HCT116 (cell line): Measurements from ENCODE around the gene TRPT1. TPM values are rescaled to one million over a fixed set of nuclear protein-coding genes. Genes with fewer than 3 reads are reported as not detected.

ENCODE experiments used
- ATAC-seq: fragments of 200-7000 bp; cut with Tn5 transposase; 2 replicates; pipeline ENCODE4 v1.9.1; 2020; ENCODE audit warnings: mild to moderate bottlenecking, moderate library complexity
- BruUV-seq: library from RNA; stranded (reverse); fragments of 400-500 nt; replicated peaks from 2 replicates; lab custom pipeline; 2021; lab: Mats Ljungman, UMichigan
- CTCF ChIA-PET: fragments of 300-600 bp; sonication (Branson Sonifier 250); formaldehyde crosslinking; loops from one replicate; lab custom pipeline; 2021; ENCODE audit warnings: antibody characterized with exemption; lab: Charles Lee
- POLR2A ChIA-PET: fragments of 300-600, 350-600 bp; sonication (Branson Sonifier 250); formaldehyde crosslinking; loops from one replicate; lab custom pipeline; 2021; ENCODE audit warnings: antibody characterized with exemption; lab: Charles Lee
- RAD21 ChIA-PET, 2 experiments: fragments of 300-600 bp; sonication (Branson Sonifier 250); formaldehyde crosslinking; loops; one replicate each; lab custom pipeline; 2023; ENCODE audit warnings: low total read pairs in 2 of 2; ENCODE audit not compliant: uncharacterized antibody in 2 of 2, unreplicated experiment in 2 of 2, low non-redundant PET in 1 of 2; lab: Charles Lee
- DNase-seq: peaks from one replicate; pipeline ENCODE4 v3.0.0-alpha.2; 2010; ENCODE audit warnings: low read depth, low spot score
- H2AFZ ChIP-seq: fragments of 200-600 bp; shearing (Covaris generic), sonication (generic); 2 replicates; pipeline ENCODE4 v1.6.1; 2017; ENCODE audit warnings: low read depth, mixed run types, mixed read lengths, antibody characterized with exemption, low read length; ENCODE audit not compliant: poor library complexity, severe bottlenecking
- H3K27ac ChIP-seq: 2 replicates; pipeline ENCODE4 v1.5.1; 2012; ENCODE audit warnings: low read depth, low read length
- H3K27me3 ChIP-seq: fragments of 200-600 bp; sonication (generic); 2 replicates; pipeline ENCODE4 v1.6.1; 2016; ENCODE audit warnings: mixed run types, low read length, mixed read lengths; ENCODE audit not compliant: insufficient read depth
- H3K36me3 ChIP-seq, 2 experiments: fragments of 200-500 bp in 1 of 2; fragments of 200-600 bp in 1 of 2; sonication (Bioruptor generic) in 1 of 2; sonication (generic) in 1 of 2; 2 replicates each; pipeline versions ENCODE4 v1.5.1 to v1.6.1; 2014 to 2016; ENCODE audit warnings: low read length in 2 of 2, inconsistent platforms in 1 of 2, mixed read lengths in 1 of 2, mixed run types in 1 of 2; ENCODE audit not compliant: insufficient read depth in 2 of 2, control insufficient read depth in 1 of 2
- H3K4me1 ChIP-seq, 2 experiments: fragments of 200-600 bp in 1 of 2; sonication (generic) in 1 of 2; 2 replicates each; pipeline versions ENCODE4 v1.5.1 to v1.6.1; 2012 to 2017; ENCODE audit warnings: low read length in 2 of 2, inconsistent platforms in 1 of 2, mild to moderate bottlenecking in 1 of 2, mixed read lengths in 1 of 2, mixed run types in 1 of 2, moderate library complexity in 1 of 2; ENCODE audit not compliant: insufficient read depth in 2 of 2, control insufficient read depth in 1 of 2
- H3K4me2 ChIP-seq: fragments of 200-600 bp; sonication (generic); 2 replicates; pipeline ENCODE4 v1.6.1; 2017; ENCODE audit warnings: mixed run types, low read length, mixed read lengths
- H3K4me3 ChIP-seq, 2 experiments: fragments of 200-600 bp in 1 of 2; sonication (generic) in 1 of 2; replicated peaks in 1 of 2; 2 replicates each; pipeline ENCODE4 v1.5.1; 2011 to 2016; ENCODE audit warnings: low read length in 2 of 2, control low read depth in 1 of 2, low read depth in 1 of 2, mild to moderate bottlenecking in 1 of 2, mixed read lengths in 1 of 2, mixed run types in 1 of 2
- H3K79me2 ChIP-seq: fragments of 200-600 bp; sonication (generic); 2 replicates; pipeline ENCODE4 v1.6.1; 2017; ENCODE audit warnings: mild to moderate bottlenecking, mixed run types, low read length, moderate library complexity, mixed read lengths; ENCODE audit not compliant: insufficient read depth
- H3K9ac ChIP-seq: fragments of 200-600 bp; sonication (generic); 2 replicates; pipeline ENCODE4 v1.6.1; 2016; ENCODE audit warnings: low read length, mixed read lengths
- H3K9me2 ChIP-seq: fragments of 200-600 bp; sonication (generic), shearing (Covaris generic); 2 replicates; pipeline ENCODE4 v1.6.1; 2017; ENCODE audit warnings: mixed run types, mild to moderate bottlenecking, moderate library complexity; ENCODE audit not compliant: insufficient read depth
- H3K9me3 ChIP-seq, 2 experiments: fragments of 200-500 bp in 1 of 2; fragments of 200-600 bp in 1 of 2; sonication (Bioruptor generic) in 1 of 2; sonication (generic) in 1 of 2; 2 replicates each; pipeline ENCODE4 v1.6.1; 2014 to 2017; ENCODE audit warnings: low read length in 2 of 2, mixed read lengths in 2 of 2, inconsistent platforms in 1 of 2, low read depth in 1 of 2, mild to moderate bottlenecking in 1 of 2, mixed run types in 1 of 2, moderate library complexity in 1 of 2; ENCODE audit not compliant: control insufficient read depth in 1 of 2, insufficient read depth in 1 of 2
- H4K20me1 ChIP-seq: fragments of 200-600 bp; sonication (generic), shearing (Covaris generic); 2 replicates; pipeline ENCODE4 v1.6.1; 2017; ENCODE audit warnings: mixed run types, mild to moderate bottlenecking, moderate library complexity; ENCODE audit not compliant: insufficient read depth
- CBX3 ChIP-seq: IDR thresholded peaks from 2 replicates; pipeline ENCODE4 v1.6.1; 2012; ENCODE audit warnings: low read depth
- CTCF ChIP-seq, 3 experiments: fragments of 200-600 bp in 1 of 3; sonication (generic) in 1 of 3; IDR thresholded peaks in 2 of 3; conservative IDR thresholded peaks in 1 of 3; 2 replicates each; pipeline ENCODE4 v1.5.1; 2012 to 2017; ENCODE audit warnings: low read depth in 2 of 3, low read length in 2 of 3, antibody characterized with exemption in 1 of 3, borderline replicate concordance in 1 of 3, control low read depth in 1 of 3, mild to moderate bottlenecking in 1 of 3, mixed read lengths in 1 of 3, mixed run types in 1 of 3, moderate library complexity in 1 of 3; ENCODE audit not compliant: insufficient read depth in 1 of 3
- EGR1 ChIP-seq: IDR thresholded peaks from 2 replicates; pipeline ENCODE4 v1.6.1; 2012; ENCODE audit warnings: low read depth
- EZH2 ChIP-seq: fragments of 200-600 bp; sonication (generic); IDR thresholded peaks from 2 replicates; pipeline ENCODE4 v1.6.1; 2017; ENCODE audit warnings: antibody characterized with exemption, mixed run types
- MAX ChIP-seq: IDR thresholded peaks from 2 replicates; pipeline ENCODE4 v1.6.1; 2012
- POLR2AphosphoS5 ChIP-seq: IDR thresholded peaks from 2 replicates; pipeline ENCODE4 v1.6.1; 2011; ENCODE audit warnings: mild to moderate bottlenecking, low read depth, low read length, moderate library complexity
- RAD21 ChIP-seq: IDR thresholded peaks from 2 replicates; pipeline ENCODE4 v1.6.1; 2012; ENCODE audit warnings: low read depth, mild to moderate bottlenecking
- REST ChIP-seq: IDR thresholded peaks from 2 replicates; pipeline ENCODE4 v1.6.1; 2012; ENCODE audit warnings: low read depth
- SIN3A ChIP-seq: IDR thresholded peaks from 2 replicates; pipeline ENCODE4 v1.6.1; 2012; ENCODE audit warnings: low read depth
- YY1 ChIP-seq: IDR thresholded peaks from 2 replicates; pipeline ENCODE4 v1.6.1; 2011; ENCODE audit warnings: low read length, low read depth, moderate library complexity, mild to moderate bottlenecking; ENCODE audit not compliant: insufficient replicate concordance; ENCODE audit errors: extremely low read depth
- ZBTB33 ChIP-seq: IDR thresholded peaks from 2 replicates; pipeline ENCODE4 v1.6.1; 2011; ENCODE audit warnings: mild to moderate bottlenecking, low read length, moderate library complexity; ENCODE audit not compliant: insufficient replicate concordance; ENCODE audit errors: extremely low read depth
- intact Hi-C: fragments of 100-400 bp; cut with micrococcal nuclease; formaldehyde crosslinking; loops from 2 replicates; pipeline ENCODE4 v1.10.0; 2022
- total RNA-seq: library from RNA; stranded (reverse); gene quantifications from one replicate; pipeline ENCODE4 v1.2.1, GENCODE V29; 2021; ENCODE audit not compliant: unreplicated experiment

Gene TRPT1
- total RNA-seq, 1 experiment from 2014 or later: 43.2 TPM

- intact Hi-C loops: no loop called here
- POLR2A ChIA-PET: interaction anchor here (0.9 kb wide), 2 partner anchors 9 to 93 kb away, joined by 3 read pairs; no protein-coding TSS in a partner anchor
Observed at GRCh38 chr11:64261556-64262080, 35.6 kb upstream of the TRPT1 start.

More at GRCh38 chr11:64261556-64262080, 35.6 kb upstream of the TRPT1 start:
- RAD21 ChIA-PET: no interaction called here
- no peak overlapping the region for H3K27ac ChIP-seq
- no peak overlapping the region for H2AFZ ChIP-seq
- DNase-seq (no peak), ATAC-seq (no peak)
- no peaks in the 10 kb centered on the region for H3K9me3 ChIP-seq
- CTCF ChIA-PET: no interaction called here
- BruUV-seq: no TSS peak
- H3K4me1 ChIP-seq: peaks cover 2 to 3% of the 10 kb centered on the region in 2 experiments; a peak in 3 of 4 replicates
- H3K27me3 ChIP-seq: no peaks in the 10 kb centered on the region
- no peak overlapping the region for H3K9ac ChIP-seq
- H3K36me3 ChIP-seq: peaks cover 24 to 55% of the 10 kb centered on the region in 2 experiments; a peak in 3 of 4 replicates
- no peak overlapping the region for H3K4me2 ChIP-seq
- H3K9me2 ChIP-seq: no peaks in the 10 kb centered on the region
- TF ChIP-seq RAD21 (no peak), REST (no peak), YY1 (no peak), MAX (no peak), EZH2 (no peak), SIN3A (no peak), CBX3 (no peak), EGR1 (no peak), CTCF (IDR thresholded peaks at IDR 0.05 in 2 of 3, conservative IDR thresholded peaks at IDR 0.05 in 1 of 3; ENCODE audit: borderline replicate concordance in 1 of 3, insufficient read depth in 1 of 3, low read depth in 2 of 3, low read length in 2 of 3) (no peak), ZBTB33 (no peak), POLR2AphosphoS5 (no peak)
- TF ChIP-seq, all 23 proteins: peak for 0
- Histone ChIP-seq H3K79me2 (peaks cover 6% of the 10 kb centered on the region; the same call in 1 of the 2 replicates), H3K4me3 (no peak overlapping the region), H4K20me1 (no peaks in the 10 kb centered on the region)
